ENCODE results near the gene AAK1.

GRCh38 chr2:69424419-69424818 is 219.1 kb downstream of the AAK1 start:
- no peak for TF ChIP-seq CTCF (IDR thresholded peaks at IDR 0.05)
- no peak for TF ChIP-seq POLR2A (IDR thresholded peaks at IDR 0.05)
